ENCODE data around the gene FBXO36.

GRCh38 chr2:229905601-229906000 lies 16.7 kb upstream of the FBXO36 start:
- TF ChIP-seq POLR2A (IDR thresholded peaks at IDR 0.05): no peak
- TF ChIP-seq POLR2AphosphoS5 (IDR thresholded peaks at IDR 0.05): no peak

Data from spleen (tissue), 3 donors.